Coronary artery (tissue), 2 donors: Measurements from ENCODE around the gene ABL2.
"Not testable (repeated sequence)": the region's sequence is repeated elsewhere in the genome, so short reads cannot be mapped to it uniquely, and the experiment has no call there.

Experiments
- DNase-seq: peaks from one replicate; pipeline ENCODE4 v3.0.0-alpha.2; 2017; ENCODE audit warnings: low spot score
- H3K27ac ChIP-seq, 2 donors: fragments of 200-600 bp; sonication (generic); one replicate each; pipeline ENCODE4 v1.5.1; 2016 to 2019
- H3K4me3 ChIP-seq: fragments of 200-600 bp; sonication (generic); 2 replicates; pipeline ENCODE4 v1.5.1; 2016; ENCODE audit warnings: mild to moderate bottlenecking, moderate library complexity
- TF ChIP-seq, protein P1 (sequence below): fragments of 200-600 bp; sonication (generic); IDR thresholded peaks from one replicate; pipeline ENCODE4 v1.5.1; 2019; ENCODE audit warnings: antibody characterized with exemption

ABL2 gene

DNA sequence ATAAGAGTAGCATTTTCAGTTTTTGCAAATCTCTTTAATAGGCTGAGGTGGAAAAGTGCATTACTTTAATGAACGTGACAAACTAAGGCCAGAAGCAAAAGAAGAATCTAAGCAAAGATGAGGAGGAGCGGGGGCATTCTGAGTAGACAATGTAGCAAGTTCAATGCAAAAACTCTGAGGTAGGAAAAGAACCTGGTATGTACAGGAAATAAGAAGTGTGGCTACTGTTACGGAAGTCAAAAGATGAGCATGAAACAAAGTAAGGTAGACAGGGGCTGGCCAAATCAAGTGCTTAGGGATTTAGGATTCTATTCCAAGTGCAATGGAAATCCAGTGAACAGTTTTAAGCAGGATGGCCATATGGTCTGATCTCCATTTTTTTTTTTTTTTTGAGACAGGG is 84.0 kb downstream of the ABL2 start:
- Histone ChIP-seq H3K4me3 (no peak overlapping the region), H3K27ac (no peak overlapping the region)
- DNase-seq = no peak
- TF ChIP-seq, protein P1, sequence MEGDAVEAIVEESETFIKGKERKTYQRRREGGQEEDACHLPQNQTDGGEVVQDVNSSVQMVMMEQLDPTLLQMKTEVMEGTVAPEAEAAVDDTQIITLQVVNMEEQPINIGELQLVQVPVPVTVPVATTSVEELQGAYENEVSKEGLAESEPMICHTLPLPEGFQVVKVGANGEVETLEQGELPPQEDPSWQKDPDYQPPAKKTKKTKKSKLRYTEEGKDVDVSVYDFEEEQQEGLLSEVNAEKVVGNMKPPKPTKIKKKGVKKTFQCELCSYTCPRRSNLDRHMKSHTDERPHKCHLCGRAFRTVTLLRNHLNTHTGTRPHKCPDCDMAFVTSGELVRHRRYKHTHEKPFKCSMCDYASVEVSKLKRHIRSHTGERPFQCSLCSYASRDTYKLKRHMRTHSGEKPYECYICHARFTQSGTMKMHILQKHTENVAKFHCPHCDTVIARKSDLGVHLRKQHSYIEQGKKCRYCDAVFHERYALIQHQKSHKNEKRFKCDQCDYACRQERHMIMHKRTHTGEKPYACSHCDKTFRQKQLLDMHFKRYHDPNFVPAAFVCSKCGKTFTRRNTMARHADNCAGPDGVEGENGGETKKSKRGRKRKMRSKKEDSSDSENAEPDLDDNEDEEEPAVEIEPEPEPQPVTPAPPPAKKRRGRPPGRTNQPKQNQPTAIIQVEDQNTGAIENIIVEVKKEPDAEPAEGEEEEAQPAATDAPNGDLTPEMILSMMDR = no peak

DNA sequence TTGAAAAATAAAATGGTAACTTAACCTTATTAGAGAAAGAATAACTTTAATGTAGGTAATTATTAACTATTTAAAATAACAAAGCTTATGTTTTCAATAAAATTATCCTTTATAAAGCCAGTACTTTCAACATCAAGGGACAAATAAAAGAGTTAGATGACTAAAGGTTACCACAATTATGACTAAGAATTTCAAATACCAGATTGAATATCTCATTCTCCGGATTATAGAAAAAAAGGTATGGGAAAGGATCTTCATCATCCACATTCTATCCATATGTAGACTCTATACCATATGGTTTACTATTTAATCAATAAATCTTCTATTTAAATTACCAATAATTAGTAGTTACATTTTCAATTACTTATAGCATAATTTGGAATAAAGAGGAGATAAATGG is 84.9 kb downstream of the ABL2 start:
- TF ChIP-seq, protein P1 = no peak
- DNase-seq = no peak
- H3K27ac ChIP-seq = no peak overlapping the region
- no peak overlapping the region for H3K4me3 ChIP-seq

DNA sequence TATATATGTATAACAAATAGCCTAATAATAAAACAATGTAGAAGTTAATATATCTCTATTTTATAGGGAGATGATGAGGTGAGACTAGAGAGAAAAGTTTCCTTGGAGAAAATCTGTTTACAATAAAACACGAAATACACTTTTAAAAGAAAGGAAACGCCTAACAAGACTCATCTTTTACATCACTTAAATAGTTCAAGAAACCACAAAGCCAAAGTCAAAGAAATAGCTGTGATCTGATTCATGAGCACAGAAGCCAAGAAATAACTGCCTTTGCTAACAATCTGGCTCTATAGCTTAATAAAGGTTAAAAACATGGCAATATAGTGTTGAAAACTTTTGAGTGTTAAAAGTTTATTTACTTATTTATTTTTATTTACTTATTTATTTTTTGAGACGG is 86.2 kb downstream of the ABL2 start:
- DNase-seq = no peak
- TF ChIP-seq, protein P1 = no peak
- H3K4me3 ChIP-seq = peak overlapping the region; percentile 69
- peak overlapping the region; percentile 54 to 92 for H3K27ac ChIP-seq

DNA sequence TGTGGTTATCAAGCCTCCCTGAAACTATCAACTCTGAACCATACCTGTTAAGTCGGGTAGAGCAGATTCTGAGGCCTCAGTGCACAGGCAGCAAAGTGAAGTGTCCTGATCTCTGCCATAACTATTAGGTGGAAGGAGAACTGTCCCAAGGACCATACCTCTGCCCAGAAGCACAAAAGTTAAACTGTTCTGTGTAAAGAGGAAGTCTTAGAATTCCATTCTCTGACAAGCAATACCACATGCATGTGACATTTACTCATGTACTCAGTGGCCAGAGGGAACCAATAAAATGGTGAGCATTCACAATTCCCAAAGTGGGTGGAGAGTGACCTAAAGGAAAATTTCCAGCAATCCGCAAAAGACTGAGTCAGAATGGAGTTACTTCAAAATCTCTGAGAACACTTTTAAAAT is 86.6 kb downstream of the ABL2 start:
- H3K27ac ChIP-seq = peak overlapping the region; percentile 54 to 92
- TF ChIP-seq, protein P1 = no peak
- DNase-seq = no peak
- peak overlapping the region; percentile 69 for H3K4me3 ChIP-seq

DNA sequence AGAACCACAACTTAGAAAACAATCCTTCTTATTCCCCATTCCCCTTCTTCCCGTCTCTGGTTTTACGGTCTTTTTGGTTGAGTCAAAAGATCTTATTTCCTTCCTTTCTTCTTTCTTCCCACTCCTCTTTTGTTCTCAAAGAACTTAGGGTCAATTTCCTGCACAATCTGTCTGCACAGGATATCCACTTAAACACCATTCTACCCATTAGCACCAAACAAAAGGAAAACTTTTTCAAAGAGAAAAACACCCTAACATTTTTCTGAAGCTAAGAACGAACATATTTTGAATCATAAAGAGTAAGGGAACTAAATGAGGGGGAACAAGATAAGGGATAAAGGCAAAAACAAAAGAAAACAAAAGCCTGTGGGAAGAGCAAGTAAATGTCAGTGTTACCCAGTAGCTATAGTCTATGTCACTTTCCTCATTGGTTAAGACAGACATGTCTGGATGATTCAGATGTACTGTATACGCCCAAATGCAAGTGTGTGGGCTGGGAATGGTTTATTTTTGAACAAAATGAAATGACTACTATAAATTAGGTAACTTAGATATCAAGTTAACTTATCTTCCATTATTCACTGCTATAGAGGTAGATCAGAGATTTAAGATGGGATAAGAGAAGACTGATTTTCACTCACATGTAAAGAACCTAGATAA is 87.8 kb downstream of the ABL2 start:
- H3K27ac ChIP-seq = peak overlapping the region; percentile 42 to 54

DNA sequence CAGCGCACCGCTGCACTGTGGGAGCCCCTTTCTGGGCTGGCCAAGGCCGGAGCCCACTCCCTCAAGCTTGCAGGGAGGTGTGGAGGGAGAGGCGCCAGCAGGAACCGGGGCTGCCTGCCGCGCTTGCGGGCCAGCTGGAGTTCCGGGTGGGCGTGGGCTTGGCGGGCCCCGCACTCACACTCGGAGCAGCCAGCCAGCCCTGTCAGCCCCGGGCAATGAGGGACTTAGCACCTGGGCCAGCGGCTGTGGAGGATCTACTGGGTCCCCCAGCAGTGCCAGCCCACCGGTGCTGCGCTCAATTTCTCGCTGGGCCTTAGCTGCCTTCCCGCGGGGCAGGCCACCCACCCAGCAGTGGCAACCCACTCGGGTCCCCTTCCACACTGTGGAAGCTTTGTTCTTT is 90.7 kb downstream of the ABL2 start:
- not testable (repeated sequence) for H3K27ac ChIP-seq, H3K4me3 ChIP-seq, DNase-seq

More for the DNA sequence above, 87.8 kb downstream of the ABL2 start:
- DNase-seq = no peak
- TF ChIP-seq, protein P1 = no peak
- H3K4me3 ChIP-seq = peak overlapping the region; percentile 69

DNA sequence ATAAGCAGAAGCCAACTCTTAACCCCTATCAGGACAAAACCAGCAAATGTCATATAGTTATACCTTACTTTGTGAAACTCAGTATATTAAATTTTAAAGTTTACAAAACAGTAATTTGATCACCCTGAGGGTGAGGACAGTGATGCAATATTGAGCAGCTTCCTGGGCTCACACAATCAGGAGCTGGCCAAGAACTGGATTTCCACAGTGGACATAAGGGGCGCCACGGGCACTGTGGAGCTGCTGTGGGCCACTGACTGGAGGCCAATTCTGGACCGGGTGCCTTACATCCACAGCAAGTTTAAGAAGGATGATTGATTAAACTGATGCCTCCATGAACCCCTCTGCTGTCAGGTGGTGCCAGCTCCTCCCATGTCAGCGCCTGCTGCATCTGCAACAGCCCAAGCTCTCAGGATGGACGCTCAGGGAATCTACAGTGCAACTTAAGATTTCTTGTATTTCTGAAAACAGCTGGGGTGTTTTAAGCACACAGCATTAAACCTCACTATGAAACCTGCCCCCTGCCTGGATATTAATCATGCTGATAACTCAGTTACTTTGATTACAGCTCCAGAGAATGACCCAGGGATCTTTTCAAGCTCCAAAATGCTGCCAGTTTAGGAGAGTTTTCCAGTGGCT is 91.7 kb downstream of the ABL2 start:
- DNase-seq = no peak
- TF ChIP-seq, protein P1 = no peak
- H3K27ac ChIP-seq = no peak overlapping the region
- peak overlapping the region; percentile 9 for H3K4me3 ChIP-seq

DNA sequence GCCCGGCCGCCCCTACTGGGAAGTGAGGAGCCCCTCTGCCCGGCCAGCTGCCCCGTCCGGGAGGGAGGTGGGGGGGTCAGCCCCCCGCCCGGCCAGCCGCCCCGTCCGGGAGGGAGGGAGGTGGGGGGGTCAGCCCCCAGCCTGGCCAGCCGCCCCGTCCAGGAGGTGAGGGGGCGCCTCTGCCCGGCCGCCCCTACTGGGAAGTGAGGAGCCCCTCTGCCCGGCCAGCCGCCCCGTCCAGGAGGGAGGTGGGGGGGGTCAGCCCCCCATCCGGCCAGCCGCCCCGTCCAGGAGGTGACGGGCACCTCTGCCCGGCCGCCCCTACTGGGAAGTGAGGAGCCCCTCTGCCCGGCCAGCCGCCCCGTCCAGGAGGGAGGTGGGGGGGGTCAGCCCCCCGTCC is 93.8 kb downstream of the ABL2 start:
- DNase-seq, H3K4me3 ChIP-seq, H3K27ac ChIP-seq: not testable (repeated sequence)

DNA sequence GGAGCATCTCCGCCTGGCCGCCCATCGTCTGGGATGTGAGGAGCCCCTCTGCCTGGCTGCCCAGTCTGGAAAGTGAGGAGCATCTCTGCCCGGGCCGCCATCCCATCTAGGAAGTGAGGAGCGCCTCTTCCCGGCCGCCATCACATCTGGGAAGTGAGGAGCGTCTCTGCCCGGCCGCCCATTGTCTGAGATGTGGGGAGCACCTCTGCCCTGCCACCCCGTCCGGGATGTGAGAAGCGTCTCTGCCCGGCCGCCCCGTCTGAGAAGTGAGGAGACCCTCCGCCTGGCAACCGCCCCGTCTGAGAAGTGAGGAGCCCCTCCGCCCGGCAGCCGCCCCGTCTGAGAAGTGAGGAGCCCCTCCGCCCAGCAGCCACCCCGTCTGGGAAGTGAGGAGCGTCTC is 94.3 kb downstream of the ABL2 start:
- DNase-seq, H3K27ac ChIP-seq, H3K4me3 ChIP-seq: not testable (repeated sequence)
